HG03575 (cell line): Measurements from ENCODE around the gene RALA.
"Not testable (repeated sequence)": the region's sequence is repeated elsewhere in the genome, so short reads cannot be mapped to it uniquely, and the experiment has no call there.

Experiments
- ATAC-seq: cut with Tn5 transposase; IDR thresholded peaks from one replicate; pipeline ENCODE4 v1.9.1; 2021; ENCODE audit not compliant: unreplicated experiment, insufficient number of reproducible peaks, low FRiP score; ENCODE audit errors: extremely low read depth

Gene RALA

GRCh38 chr7:39673868-39674267, 50.5 kb downstream of the RALA start:
- no peak for ATAC-seq

DNA sequence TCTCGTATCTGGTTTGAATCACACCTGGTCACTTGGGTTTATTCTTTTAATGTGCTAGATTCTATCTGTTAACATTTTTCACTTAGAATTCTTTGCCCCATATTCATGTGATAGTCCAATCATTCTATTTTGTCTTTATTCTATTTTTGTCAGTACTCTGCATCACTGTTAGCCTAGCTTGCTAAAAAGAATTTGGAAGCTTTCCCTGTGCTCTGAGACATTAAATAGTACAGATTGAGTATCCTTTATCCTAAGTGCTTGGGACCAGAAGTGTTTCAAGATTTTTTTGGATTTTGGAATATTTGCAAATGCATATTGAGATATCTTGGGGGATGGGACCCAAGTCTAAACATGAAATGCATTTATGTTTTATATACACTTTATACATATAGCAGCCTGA, 51.0 kb downstream of the RALA start:
- no peak for ATAC-seq

DNA sequence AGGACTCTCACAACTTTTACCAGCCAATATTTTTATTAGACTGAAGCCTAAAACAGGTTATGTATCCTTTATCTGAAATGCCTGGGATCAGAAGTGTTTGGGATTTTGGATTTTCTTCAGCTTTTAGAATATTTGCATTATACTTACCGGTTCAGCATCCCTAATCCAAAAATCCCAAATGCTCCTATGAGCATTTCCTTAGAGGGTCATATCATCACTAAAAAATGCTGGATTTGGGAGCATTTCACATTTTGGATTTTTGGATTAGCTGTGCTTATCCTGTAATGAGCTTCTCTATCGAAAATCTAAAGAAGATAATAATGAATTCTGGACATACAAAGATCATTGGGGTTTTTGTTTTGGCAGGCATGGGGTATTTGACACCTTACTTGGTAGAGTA, 53.0 kb downstream of the RALA start:
- ATAC-seq, result no peak

DNA sequence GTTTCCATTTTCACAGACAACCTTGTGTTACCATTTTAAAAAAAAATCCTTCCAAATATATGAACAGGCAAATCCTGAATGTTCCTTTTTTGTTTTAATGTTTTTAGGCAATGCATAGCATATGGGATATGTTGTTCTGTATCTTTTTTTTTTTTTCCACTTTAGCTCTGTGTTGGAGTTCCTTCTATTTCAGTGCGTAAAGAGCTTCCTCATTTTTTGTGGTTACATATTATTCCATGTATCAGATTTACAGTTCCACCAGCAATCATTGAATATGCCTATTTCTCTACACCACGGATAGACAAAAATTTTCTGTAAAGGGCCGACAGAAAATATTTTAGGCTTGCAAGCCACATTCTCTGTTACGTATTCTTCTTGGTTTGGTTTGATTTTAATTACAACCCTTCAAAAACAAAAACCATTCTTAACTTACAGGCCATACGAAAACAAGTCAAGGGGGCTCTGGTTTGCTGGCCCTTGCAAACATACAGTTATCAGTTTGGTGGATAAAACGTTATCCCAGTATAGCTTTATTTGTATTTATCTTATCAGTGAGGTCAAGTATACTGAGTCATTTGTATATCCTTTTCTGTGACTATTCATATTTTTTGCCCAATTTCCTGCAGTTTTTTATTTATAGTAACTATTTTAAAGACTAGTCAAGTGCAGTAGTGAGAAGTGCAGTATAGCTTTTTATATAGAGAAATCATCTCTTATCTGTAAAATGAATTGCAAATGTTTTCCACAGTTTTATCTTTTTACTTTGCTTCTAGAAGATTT, 55.7 kb downstream of the RALA start:
- no peak for ATAC-seq

- not testable (repeated sequence) for ATAC-seq
Measured at GRCh38 chr7:39679874-39680273, 56.5 kb downstream of the RALA start.

DNA sequence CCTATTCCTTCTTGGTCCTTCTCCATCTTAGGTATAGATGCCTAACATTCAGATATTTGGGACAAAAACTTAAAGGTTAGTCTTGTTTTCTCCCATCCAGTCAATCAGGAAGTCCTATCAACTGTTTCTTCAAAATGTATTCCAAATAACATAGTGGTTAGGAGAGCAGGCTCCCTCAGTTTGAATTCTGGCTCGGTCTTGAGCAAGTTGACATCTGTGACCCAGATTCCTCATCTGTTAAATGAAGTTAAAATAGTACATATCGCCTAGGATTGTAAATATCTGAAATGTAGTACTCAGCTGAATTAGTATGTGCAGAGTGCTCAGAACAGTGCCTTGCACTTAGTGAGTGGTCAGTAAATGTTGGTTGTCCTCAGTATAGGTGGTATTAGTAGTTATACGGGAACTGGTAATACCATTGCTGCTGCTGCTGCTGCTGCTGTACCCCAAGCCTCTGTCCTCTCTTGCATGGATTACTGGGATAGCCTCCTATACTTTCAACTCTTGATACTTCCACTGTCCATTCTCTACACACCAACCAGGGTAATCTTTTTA, 58.6 kb downstream of the RALA start:
- ATAC-seq, result no peak

GRCh38 chr7:39683216-39683845, 60.0 kb downstream of the RALA start:
- ATAC-seq, result no peak

DNA sequence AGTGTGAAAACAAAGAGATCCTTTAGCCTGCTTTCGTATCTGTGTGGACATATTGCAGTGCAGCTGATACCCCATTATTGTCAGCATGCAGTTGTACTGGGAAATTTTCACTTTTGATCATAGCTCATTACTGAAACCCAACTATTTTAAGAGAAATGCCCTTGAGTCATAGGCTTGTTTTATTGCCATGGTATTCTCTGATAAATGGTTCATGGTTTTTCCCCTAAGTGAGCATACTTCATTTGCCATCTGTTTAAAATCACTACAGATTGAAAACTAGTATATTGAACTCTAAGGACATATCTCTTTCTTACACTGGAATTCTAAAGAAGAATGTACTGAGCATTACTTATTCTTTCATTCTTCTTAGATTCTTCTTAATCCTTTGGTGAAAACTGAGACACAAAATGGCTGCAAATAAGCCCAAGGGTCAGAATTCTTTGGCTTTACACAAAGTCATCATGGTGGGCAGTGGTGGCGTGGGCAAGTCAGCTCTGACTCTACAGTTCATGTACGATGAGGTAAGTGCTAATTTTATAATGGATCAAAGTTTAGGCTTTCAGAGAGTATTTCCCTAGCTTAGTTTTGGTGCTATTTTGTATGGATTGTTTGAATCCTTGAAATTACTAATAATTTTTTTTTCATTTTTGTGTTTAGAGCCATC, 63.0 kb downstream of the RALA start:
- ATAC-seq, result peak; percentile 98

DNA sequence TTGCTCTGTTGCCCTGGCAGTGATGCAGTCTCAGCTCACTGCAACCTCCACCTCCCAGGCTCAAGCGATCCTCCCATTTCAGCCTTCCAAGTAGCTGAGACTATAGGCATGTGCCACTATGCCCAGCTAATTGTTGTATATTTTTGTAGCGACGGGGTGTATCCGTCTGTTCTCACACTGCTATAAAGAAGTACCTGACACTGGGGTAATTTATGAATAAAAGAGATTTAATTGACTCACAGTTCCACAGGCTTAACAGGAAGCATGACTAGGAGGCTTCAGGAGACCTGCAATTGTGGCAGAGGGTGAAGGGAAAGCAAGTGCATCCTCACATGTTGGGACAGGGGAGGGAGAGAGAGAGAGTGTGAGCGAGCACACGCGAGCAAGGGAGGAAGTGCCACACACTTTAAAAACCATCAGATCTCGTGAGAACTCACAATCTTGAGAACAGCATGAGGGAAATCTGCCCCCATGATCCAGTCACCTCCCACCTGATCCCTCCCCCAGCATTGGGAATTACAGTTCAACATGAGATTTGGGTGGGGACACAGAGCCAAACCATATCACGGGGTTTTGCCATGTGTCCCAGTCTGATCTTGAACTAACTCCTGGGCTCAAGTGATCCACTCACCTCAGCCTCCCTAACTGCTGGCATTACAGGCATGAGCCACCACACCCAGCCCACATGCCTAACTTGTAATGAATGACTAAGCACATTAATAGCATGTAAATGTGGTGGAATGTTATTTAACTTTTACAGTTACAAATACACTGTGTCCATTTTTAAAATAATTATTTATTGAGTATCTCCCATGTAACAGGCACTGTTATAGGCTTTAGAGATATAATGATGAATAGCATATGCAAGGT, 65.5 kb downstream of the RALA start:
- ATAC-seq, result no peak

DNA sequence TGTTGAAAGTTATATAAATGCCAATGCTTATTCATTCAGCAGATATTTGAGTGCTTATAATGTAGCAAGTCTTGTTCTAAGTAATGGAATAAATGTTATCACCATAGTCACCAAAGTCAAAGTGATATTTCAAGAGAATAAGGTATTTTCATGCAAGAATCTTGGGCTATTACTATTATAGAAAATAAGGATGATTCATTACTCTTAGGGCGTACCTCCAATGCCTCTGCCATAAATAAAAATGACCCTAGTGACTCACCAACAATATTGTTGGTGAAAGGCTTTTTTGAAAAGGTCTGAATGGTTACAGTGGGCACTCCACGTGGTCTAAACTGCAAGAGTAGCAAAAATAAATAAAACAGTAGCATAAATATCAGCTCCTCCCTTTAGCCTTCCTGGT, 68.4 kb downstream of the RALA start:
- no peak for ATAC-seq

GRCh38 chr7:39693086-39693485, 69.7 kb downstream of the RALA start:
- ATAC-seq, result not testable (repeated sequence)

DNA sequence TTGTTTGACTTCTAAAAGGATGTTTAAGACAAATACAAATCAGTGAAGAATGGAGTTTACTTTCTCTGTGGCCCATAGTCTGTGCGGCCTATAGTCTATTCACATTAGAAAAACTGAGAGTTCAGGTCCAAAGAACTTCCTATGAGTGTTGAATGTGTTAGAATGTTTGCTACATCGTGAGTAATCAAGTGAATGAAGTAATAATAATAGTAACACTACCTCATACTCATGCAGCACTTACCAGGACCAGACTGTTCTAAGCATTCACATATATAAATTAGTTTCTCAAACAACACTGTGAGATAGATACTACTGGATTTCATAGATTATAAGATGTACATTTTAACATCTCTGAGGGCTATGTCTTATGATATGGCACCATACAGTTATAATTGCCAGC, 70.4 kb downstream of the RALA start:
- ATAC-seq, result no peak

- ATAC-seq, result no peak
Measured at GRCh38 chr7:39695852-39696586, 72.6 kb downstream of the RALA start.

DNA sequence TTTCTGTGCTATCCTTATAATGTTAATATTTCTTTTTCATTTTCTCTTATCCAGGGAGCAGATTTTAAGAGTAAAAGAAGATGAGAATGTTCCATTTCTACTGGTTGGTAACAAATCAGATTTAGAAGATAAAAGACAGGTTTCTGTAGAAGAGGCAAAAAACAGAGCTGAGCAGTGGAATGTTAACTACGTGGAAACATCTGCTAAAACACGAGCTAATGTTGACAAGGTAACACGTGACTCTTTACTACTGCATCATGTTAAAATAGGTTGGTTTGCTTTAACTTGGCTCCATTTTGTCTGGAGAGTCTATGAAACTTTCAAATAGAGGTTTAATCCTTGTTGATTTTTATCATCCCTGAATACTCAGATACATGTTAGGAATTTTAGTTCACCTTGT, 73.3 kb downstream of the RALA start:
- no peak for ATAC-seq

GRCh38 chr7:39697483-39697882, 74.1 kb downstream of the RALA start:
- ATAC-seq, result no peak

GRCh38 chr7:39700165-39700564, 76.8 kb downstream of the RALA start:
- ATAC-seq, result no peak

- no peak for ATAC-seq
Measured at GRCh38 chr7:39700932-39701331, 77.6 kb downstream of the RALA start.

- no peak for ATAC-seq
Measured at GRCh38 chr7:39702133-39702532, 78.8 kb downstream of the RALA start.
